ENCODE data around the gene LGR6. TPM values are rescaled to one million over a fixed set of nuclear protein-coding genes. Genes with fewer than 3 reads are reported as not detected.

The LGR6 gene
- total and polyA plus RNA-seq, 2 of the 4 experiments (the other 2 are of a cell fraction): not detected

DNA sequence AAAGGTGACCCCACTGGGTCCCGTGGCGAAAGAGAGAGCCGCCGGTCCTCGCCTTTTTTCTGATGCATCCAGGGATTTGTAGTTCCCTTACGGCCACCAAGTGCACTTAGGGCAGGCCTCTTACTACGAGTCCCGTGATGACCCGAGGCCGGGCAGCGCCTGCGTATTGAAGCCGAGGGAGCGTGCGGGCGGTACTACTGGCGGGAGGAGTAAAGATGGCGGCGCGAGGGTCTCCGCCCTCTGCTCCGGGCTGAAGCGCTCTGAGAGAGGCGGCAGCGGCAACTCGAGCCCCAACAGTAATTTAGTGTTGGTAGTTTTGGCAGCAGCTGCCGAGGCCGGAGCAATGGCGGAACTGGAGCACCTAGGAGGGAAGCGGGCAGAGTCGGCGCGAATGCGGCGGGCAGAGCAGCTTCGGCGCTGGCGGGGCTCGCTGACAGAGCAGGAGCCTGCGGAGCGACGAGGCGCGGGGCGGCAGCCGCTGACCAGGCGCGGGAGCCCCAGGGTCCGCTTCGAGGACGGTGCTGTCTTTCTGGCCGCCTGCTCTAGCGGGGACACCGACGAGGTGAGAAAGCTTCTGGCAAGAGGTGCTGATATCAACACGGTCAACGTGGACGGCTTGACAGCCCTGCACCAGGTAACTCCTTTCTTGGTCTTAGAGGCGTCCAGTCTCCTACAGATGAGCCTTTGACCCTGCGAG is 155.1 kb downstream of the LGR6 start, which contains the start of gene PPP1R12B:
TSS of gene PPP1R12B (plus strand) at position 191 of the 697 bp plus-strand sequence. CDS start at position 344, 153 bp downstream.
- Histone ChIP-seq H3K79me1 (ENCODE audit: low read depth in 1 of 2, low read length in 2 of 2) (peaks cover 5 to 33% of the 10 kb centered on the region in 2 experiments), H2BK20ac (ENCODE audit: low read depth, low read length) (no peak within 1 kb of the TSS), H3K56ac (ENCODE audit: extremely low read depth, insufficient read depth, low read length) (0 out of 2 replicates have a peak within 1 kb of the TSS, but pooled peaks have one; percentile 7), H3K27me3 (ENCODE audit: control insufficient read depth, insufficient read depth, low read length) (no peaks in the 10 kb centered on the region), H3K23ac (ENCODE audit: low read depth, low read length) (peak within 1 kb of the TSS; percentile 91), H3K27ac (ENCODE audit: insufficient read depth, low read length) (peak within 1 kb of the TSS; percentile 66), H4K8ac (ENCODE audit: low read depth in 2 of 2, low read length in 2 of 2) (peak within 1 kb of the TSS in 1 of 2 experiments; percentile 78; a peak in 1 of 4 replicates), H3K14ac (replicated peaks; ENCODE audit: low read depth, low read length) (peak within 1 kb of the TSS; percentile 75), H2BK15ac (ENCODE audit: low read depth, low read length) (no peak within 1 kb of the TSS), H2AFZ (replicated peaks; ENCODE audit: low read length, poor library complexity) (peak within 1 kb of the TSS; percentile 99), H3K4me3 (ENCODE audit: insufficient read depth, low read depth, low read length) (peak within 1 kb of the TSS; percentile 74), H4K91ac (ENCODE audit: insufficient read depth, low read depth, low read length) (peak within 1 kb of the TSS; percentile 57), H4K20me1 (ENCODE audit: insufficient read depth, low read length) (peaks cover 3% of the 10 kb centered on the region), H2AK5ac (ENCODE audit: low read depth, low read length) (0 out of 2 replicates have a peak within 1 kb of the TSS, but pooled peaks have one; percentile 3), H3K9ac (ENCODE audit: low read depth, low read length) (peak within 1 kb of the TSS; percentile 75), H3K4me2 (ENCODE audit: low read depth, low read length) (peak within 1 kb of the TSS; percentile 92), H2BK5ac (ENCODE audit: low read depth, low read length, poor library complexity, severe bottlenecking) (peak within 1 kb of the TSS; percentile 58), H3K4me1 (ENCODE audit: control insufficient read depth, insufficient read depth, low read length) (peaks cover 3% of the 10 kb centered on the region), H2AK9ac (replicated peaks; ENCODE audit: low read depth, low read length, poor library complexity) (peak within 1 kb of the TSS; percentile 86), H2BK120ac (ENCODE audit: low read depth, low read length) (peak within 1 kb of the TSS; percentile 64; the same call in 1 of the 2 replicates), H3K9me3 (ENCODE audit: control insufficient read depth, insufficient read depth, low read length) (no peaks in the 10 kb centered on the region), H4K5ac (ENCODE audit: low read depth, low read length) (no peak within 1 kb of the TSS), H3K36me3 (ENCODE audit: control insufficient read depth, insufficient read depth, low read length) (no peaks in the 10 kb centered on the region), H3K9me1 (ENCODE audit: insufficient read depth, low read length) (no peaks in the 10 kb centered on the region), H3K4ac (ENCODE audit: low read depth, low read length) (peak within 1 kb of the TSS; percentile 72), H3K18ac (ENCODE audit: low read depth, low read length) (no peak within 1 kb of the TSS; the same call in 1 of the 2 replicates)
- DNase-seq: peak; percentile 99
- ATAC-seq (ENCODE audit: low read depth): peak; percentile 99
- ChIA-PET CTCF (no interaction called here), POLR2A (ENCODE audit: unreplicated experiment) (no interaction called here)
- intact Hi-C loops (cut with micrococcal nuclease): loop anchor here (5.0 kb wide), 1 partner anchor 109 kb away; no protein-coding TSS in a partner anchor
- BruUV-seq (replicated peaks): no TSS peak
- dilution Hi-C loops (cut with HindIII; ENCODE audit: low sequenced_read_pairs, unreplicated experiment): no loop called here
- in situ Hi-C loops (cut with MboI; ENCODE audit: low sequenced_read_pairs): loop anchor here (10.0 kb wide), 1 partner anchor 266 kb away; no protein-coding TSS in a partner anchor
- peak; percentile 91 for TF ChIP-seq POLR2A (IDR thresholded peaks at IDR 0.05; ENCODE audit: low read depth, low read length)
- peak; percentile 49; the same call in 1 of the 2 replicates for TF ChIP-seq MXI1 (IDR thresholded peaks at IDR 0.05; ENCODE audit: borderline replicate concordance, low read depth, low read length)
- TF ChIP-seq BHLHE40 (IDR thresholded peaks at IDR 0.05; ENCODE audit: low read depth, low read length): peak; percentile 91
- peak; percentile 76 for TF ChIP-seq CEBPB (IDR thresholded peaks at IDR 0.05; ENCODE audit: low read depth, low read length)
- TF ChIP-seq, protein P1, sequence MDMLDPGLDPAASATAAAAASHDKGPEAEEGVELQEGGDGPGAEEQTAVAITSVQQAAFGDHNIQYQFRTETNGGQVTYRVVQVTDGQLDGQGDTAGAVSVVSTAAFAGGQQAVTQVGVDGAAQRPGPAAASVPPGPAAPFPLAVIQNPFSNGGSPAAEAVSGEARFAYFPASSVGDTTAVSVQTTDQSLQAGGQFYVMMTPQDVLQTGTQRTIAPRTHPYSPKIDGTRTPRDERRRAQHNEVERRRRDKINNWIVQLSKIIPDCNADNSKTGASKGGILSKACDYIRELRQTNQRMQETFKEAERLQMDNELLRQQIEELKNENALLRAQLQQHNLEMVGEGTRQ (IDR thresholded peaks at IDR 0.05; ENCODE audit: low read depth, low read length): peak; percentile 84
- no peak for TF ChIP-seq FOS (IDR thresholded peaks at IDR 0.05; ENCODE audit: low read depth, low read length)
- WGBS, 2 experiments (ENCODE audit: extremely low coverage in 2 of 2, insufficient read length in 1 of 2): 0% methylated on average over 41 of the region's 60 CpGs; no CpG with 5 or more reads in 1 of the 2 experiments
